ENCODE data around the gene TRIP12. TPM values are rescaled to one million over a fixed set of nuclear protein-coding genes. Genes with fewer than 3 reads are reported as not detected.

The TRIP12 gene
- total RNA-seq, 1 experiment from 2014 or later: 166 TPM

DNA sequence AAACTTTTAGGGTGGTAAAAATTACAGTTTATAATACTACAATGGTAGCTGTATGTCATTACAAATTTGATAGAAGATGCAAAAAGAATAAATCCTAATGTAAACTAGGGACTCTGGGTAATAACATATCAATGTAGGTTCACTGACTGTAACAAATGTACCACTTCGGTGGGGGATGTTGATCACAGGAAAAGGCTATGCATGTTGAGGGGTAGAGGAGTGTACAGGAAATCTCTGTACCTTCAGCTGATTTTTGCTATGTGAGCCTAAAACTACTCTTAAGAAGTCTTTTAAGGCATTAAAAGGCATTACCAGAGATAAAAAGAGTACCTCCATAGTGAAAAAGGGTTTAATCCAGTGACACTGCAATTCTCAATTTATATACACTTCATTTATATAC, 25.0 kb downstream of the TRIP12 start:
- Histone ChIP-seq H2BK120ac (ENCODE audit: low read depth, low read length, poor library complexity, severe bottlenecking) (no peak overlapping the region), H3K14ac (ENCODE audit: insufficient read depth, low read length) (no peak overlapping the region), H3K27ac (ENCODE audit: insufficient read length, low read depth, low read length) (no peak overlapping the region), H4K20me1 (ENCODE audit: control insufficient read depth, insufficient read depth, insufficient read length) (no peaks in the 10 kb centered on the region), H3T11ph (ENCODE audit: low read length) (no peak overlapping the region), H3K23me2 (ENCODE audit: insufficient read length, low read depth, low read length, poor library complexity, severe bottlenecking) (no peaks in the 10 kb centered on the region), H2BK15ac (ENCODE audit: low read depth, low read length) (no peak overlapping the region), H3K79me1 (ENCODE audit: insufficient read depth, low read depth, low read length, poor library complexity, severe bottlenecking) (peaks cover 5% of the 10 kb centered on the region), H2BK5ac (ENCODE audit: insufficient read length, low read length) (no peak overlapping the region), H3K9ac (ENCODE audit: extremely low read depth, insufficient read length, low read length) (no peak overlapping the region), H3K4me2 (ENCODE audit: insufficient read depth, insufficient read length, low read length) (no peak overlapping the region), H2AFZ (ENCODE audit: low read length) (no peak overlapping the region), H4K5ac (ENCODE audit: insufficient read length, low read depth, low read length) (no peak overlapping the region), H2AK5ac (ENCODE audit: insufficient read length, low read length) (no peak overlapping the region), H4K8ac (replicated peaks; ENCODE audit: insufficient read length, low read depth, low read length) (no peak overlapping the region), H3K23ac (ENCODE audit: insufficient read length, low read depth, low read length) (no peak overlapping the region), H3K18ac (ENCODE audit: insufficient read length, low read depth, low read length) (no peak overlapping the region), H3K9me3 (ENCODE audit: control insufficient read depth, low read depth, low read length) (no peaks in the 10 kb centered on the region), H4K91ac (ENCODE audit: insufficient read length, low read depth, low read length) (no peak overlapping the region), H2BK20ac (ENCODE audit: low read depth, low read length, poor library complexity, severe bottlenecking) (no peak overlapping the region), H2BK12ac (ENCODE audit: insufficient read length, low read depth, low read length) (no peak overlapping the region), H3K27me3 (ENCODE audit: insufficient read depth, low read length) (no peaks in the 10 kb centered on the region), H3K79me2 (ENCODE audit: insufficient read depth, low read length) (peaks cover 9% of the 10 kb centered on the region; the same call in 1 of the 2 replicates), H3K56ac (ENCODE audit: insufficient read length, low read depth, low read length) (no peak overlapping the region), H3K4me1 (ENCODE audit: insufficient read depth, low read length) (no peaks in the 10 kb centered on the region), H3K4ac (ENCODE audit: low read depth, low read length) (no peak overlapping the region)
- TF ChIP-seq CTCF (conservative IDR thresholded peaks at IDR 0.05): no peak
- DNase-seq: no peak
- no peak overlapping the region for H3K4me3 Mint-ChIP-seq
- H3K27me3 Mint-ChIP-seq (ENCODE audit: low read depth): no peaks in the 10 kb centered on the region
- H3K9me3 Mint-ChIP-seq: no peaks in the 10 kb centered on the region
- H3K4me1 Mint-ChIP-seq: peaks cover 19 to 25% of the 10 kb centered on the region in 2 experiments
- H3K27ac Mint-ChIP-seq: no peak overlapping the region
- no CpG with 5 or more reads among the region's 1 CpG for WGBS (ENCODE audit: extremely low coverage, insufficient read length, low lambda C conversion rate)
- H3K36me3 Mint-ChIP-seq (ENCODE audit: insufficient read depth in 1 of 3, low read depth in 3 of 3): peaks cover 0 to 6% (median 0%) of the 10 kb centered on the region in 3 experiments; a peak in 3 of 7 replicates

Data from H9 (cell line).